ENCODE data around the gene TTC12.
"Not testable (repeated sequence)": the region's sequence is repeated elsewhere in the genome, so short reads cannot be mapped to it uniquely, and the experiment has no call there.

Gene TTC12

DNA sequence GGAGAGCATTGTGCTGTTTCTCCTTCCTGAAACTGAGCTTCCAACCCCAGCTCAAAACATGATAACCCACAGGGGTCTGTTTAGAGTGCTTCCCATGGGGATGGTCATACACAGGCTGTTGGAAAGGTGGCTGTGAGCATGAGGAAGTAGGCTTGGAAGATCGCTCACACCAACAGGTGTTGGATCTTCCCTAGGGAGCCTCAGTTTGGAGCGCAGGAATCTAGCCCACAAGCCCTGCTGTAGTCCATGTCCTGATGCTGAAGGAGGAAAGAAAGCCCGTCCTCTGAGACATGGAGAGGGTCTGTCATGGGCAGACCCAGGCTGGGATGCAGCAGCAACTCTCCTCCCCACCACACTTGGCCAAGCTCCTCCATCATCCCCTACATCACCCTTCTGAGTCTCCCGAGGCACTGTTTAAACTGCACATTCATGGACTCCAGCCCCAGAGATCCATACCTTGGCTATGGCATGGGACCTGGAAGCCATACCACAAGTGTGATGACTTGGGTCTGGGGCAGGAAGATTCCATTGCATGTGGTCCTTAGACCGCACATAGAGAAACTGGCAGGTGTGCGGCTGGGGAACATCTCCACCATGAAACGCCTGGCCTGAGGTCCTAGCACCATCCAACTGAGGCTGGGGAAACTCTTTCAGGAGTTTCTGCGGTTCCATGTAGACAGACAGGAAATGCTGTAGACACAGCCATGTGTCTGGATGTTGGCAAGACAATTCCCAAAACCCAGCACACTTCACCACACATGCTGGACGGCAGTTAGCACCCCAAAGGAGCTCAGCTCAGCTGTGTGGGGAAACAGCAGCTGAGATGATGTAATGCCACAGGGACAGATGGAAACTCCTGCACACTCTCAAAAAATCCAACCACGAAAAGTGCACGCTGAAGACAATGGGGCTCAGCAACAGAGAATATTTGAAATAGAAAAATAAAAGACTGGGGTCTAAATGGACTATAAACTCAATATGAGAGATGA lies 27.6 kb upstream of the TTC12 start:
- no peak for DNase-seq

DNA sequence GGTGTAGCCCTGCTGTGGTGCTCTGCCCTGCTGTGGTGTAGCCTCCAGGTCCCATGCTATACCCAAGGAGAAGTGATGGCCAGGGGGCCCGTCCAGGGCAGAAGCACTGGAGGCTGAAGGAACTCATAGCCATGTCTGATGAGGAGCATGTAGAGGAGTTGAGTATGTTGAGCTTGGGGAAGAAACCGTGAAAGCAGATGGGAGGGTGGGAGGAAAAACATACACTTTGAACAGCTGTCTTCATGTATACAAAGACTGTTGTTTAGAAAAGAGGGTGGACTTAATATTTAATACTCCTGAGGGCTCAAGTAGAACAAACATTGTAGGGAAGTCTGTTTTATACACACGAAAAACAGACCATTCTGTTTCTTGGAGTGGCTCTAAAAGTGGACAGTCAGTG lies 26.6 kb upstream of the TTC12 start:
- DNase-seq: no peak

- DNase-seq: no peak
These were observed 26.0 kb upstream of the TTC12 start for GRCh38 chr11:113288286-113288863.

DNA sequence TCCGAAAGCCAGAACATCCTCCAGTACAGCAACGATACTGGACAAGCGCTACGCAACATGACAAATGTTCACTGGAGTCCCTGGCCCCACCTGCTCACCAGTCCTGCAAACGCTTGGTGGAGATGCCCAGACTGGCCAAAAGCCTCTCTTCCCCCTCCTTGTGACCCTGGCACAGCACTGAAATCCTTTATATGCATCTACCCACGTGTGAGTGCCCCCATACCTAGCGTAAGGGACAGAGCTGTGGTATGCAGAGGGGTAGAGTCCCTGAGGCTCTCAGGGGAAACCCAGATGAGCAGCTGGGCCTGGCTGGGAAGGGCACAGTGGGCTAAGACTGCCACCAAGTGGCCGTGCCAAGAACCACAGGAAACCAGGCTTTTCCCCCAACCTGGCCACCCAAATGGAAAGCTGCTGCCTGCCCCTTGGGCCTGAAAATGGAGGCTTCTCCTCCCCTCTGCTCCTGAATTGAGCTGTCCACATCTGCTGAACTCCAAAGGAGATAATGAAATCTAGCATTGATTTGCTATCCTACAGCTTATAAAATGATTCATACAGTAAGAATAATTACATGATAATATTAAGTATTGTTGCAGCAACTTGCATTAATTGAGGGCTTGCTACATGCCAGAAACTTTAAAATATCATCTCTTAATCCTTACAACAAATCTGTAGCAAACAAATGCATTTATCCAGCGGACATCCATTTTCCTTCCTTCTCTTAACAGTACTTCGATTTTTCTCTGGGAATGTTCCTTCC lies 24.8 kb upstream of the TTC12 start:
- DNase-seq: peak; percentile 78

- no peak for DNase-seq
These were observed 20.4 kb upstream of the TTC12 start for GRCh38 chr11:113293936-113294335.

DNA sequence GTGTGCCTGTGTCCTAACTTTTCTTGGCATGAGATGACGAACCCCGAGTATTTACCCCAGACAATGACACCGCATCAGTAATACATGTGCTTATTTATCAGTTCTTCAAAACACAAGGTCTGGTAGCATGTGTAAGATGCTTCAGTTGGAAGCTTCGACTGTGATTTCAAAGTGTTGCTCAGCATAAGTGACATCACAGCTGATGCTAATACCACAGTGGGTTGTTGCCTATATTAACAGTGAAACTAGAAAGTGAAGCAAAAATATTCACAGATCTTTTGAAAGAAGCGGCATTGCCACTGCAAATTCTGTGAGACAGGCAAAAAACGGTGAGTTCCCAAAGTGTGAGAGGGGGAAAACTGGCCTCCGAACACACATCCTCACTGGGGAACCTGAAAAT lies 18.4 kb upstream of the TTC12 start:
- no peak for DNase-seq

DNA sequence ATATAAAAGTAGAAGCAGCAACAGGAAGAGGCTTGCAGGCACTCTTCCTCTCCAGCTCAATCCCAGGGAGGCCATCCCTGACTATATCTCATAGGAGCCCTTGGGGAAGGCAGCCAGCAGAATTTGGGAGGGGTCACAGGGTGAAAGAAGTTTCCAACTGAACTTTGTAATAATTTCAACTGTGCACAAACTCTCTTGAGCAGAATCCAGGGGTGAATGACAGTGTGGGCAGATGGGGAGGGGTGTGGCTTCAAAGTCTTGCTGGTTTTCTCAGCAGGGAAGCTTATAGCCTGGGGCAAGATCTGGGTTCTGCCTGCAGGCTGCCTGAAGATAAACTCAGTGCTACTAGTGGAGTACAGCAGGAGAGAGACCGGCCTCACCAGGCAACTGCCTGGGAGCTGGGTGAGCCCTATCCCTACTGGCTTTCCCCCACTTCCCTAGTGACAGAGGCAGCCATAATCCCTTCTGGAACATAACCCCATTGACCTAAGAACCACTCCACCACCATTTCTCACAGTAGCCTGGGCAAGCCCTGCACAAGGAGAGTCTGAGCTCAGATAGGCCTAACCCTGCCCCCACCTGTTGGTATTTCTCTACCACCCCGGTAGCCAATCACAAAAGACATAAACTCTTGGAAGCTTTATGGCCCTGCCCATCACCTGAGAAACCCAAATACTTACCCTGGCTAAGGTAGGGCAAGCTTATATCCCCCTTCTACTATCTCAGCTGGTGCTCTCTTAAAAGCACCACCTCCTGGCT lies 17.8 kb upstream of the TTC12 start:
- no peak for DNase-seq

- not testable (repeated sequence) for DNase-seq
These were observed 15.9 kb upstream of the TTC12 start for GRCh38 chr11:113298496-113298895.

DNA sequence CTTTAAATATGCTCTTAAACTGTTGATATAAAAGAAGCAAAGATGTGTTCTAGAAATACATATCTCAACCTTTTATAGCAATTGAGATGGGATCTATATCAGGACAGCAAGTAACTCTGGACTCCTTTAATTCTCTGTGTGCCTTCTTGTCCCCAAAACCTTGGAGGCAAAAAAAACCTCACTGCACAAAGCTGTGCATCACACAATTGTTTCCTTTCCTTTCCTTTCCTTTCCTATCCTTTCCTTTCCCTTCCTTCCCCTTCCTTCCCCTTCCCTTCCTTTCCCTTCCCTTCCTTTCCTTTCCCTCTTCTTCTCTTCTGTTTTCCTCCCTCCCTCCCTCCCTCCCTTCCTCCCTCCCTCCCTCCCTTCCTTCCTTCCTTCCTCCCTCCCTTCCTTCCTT lies 9.5 kb upstream of the TTC12 start:
- no peak for DNase-seq

GRCh38 chr11:113305440-113306336 lies 8.7 kb upstream of the TTC12 start:
- peak; percentile 82 for DNase-seq

GRCh38 chr11:113308601-113309000 lies 5.8 kb upstream of the TTC12 start:
- no peak for DNase-seq

DNA sequence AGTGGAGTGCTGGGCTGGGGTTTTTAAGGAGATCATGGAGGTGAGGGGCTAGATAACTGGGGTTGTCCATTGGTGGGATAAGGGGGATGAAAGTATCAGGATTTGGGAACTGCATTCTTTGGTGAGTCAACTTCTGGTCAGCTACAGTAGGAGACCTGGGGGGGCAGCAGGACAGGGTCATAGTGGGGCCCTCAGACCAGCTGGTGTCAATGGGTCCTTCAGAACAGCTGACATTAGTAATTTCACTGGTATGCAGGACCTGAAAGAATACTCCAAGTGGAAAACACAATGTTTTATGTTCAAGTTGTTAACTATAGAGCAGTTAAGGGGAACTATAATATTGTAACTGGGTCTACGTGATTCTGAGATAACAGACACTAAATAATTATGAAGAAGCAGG lies 2.8 kb upstream of the TTC12 start:
- DNase-seq: no peak

GRCh38 chr11:113313601-113314000 lies 782 bp upstream of the TTC12 start:
- DNase-seq: peak; percentile 24

DNA sequence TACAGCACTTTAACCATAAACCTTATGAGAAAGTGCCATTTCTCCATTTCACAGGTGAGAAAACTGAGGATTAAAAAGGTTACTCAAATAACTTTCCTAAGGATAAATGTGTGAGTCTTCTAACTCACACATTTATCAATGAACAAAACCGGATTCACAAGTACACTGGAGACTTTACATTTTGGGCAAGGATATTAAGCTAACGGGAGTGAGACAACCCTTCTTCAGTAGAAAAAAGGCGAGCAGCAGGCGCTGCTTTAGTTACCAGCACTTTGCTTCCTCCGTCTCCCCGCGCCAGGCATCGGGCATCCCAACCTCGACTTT lies 356 bp upstream of the TTC12 start:
- DNase-seq: no peak

- DNase-seq: no peak
These were observed 1.4 kb downstream of the TTC12 start for GRCh38 chr11:113315811-113316210.

DNA sequence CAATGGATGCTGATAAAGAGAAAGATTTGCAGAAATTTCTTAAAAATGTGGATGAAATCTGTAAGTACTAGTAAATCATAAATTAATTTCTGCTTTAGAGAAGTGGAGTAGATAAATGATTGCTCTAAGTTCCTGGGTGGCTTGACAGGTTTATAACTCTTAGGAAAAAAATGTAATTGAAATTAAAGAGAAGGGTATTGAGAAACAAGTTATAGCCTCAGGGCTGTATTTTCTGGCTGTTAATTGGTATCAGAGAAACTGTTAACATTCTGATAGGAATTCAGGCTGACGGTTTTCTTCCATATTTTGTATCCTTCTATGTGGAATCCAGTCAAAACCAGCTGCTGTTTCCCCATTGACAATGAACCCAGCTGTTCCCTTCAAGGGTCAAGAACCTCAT lies 1.9 kb downstream of the TTC12 start:
- no peak for DNase-seq

GRCh38 chr11:113317339-113317738 lies 3.0 kb downstream of the TTC12 start:
- no peak for DNase-seq

DNA sequence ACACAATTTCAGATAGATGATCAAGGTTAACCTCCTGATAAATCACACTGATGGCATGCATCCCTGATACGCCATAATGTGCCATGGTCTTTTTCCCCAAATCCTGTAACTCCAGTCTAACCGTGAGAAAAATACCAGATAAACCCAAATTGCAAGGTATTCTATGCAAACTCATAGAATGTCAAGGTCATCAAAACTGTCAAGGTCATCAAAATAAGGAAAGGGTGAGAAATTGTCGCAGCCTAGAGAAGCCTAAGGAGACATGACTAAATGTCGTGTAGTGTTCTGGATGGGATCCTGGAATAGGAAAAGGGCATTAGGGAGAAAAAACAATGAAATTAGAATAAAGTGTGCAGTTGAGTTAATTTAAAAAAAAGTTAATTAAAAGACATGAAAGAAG lies 4.7 kb downstream of the TTC12 start:
- DNase-seq: no peak

- DNase-seq: no peak
These were observed 7.8 kb downstream of the TTC12 start for GRCh38 chr11:113322158-113322557.

GRCh38 chr11:113324250-113324649 lies 9.9 kb downstream of the TTC12 start:
- no peak for DNase-seq

DNA sequence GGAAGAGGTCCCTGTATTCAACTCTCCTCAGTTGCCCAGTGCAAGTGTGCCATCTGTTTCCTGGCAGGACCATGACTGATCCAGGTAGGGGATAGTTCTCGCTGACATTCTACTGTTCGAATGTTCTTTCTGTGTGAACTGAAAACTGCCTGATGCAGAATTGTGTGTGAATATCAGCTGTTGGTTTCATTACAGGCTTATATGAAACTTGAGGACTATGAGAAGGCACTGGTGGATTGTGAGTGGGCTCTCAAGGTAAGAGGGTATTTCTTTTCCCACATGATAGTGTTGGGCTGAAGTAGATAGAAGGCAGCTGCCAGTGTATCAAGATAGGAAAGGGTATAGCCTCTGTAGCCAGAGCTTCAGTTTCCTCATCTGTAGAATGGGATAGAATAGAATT lies 15.3 kb downstream of the TTC12 start:
- DNase-seq: no peak

GRCh38 chr11:113331441-113331840 lies 17.1 kb downstream of the TTC12 start:
- DNase-seq: no peak

All from activated CD4-positive, alpha-beta T cell treated with anti-CD3 and anti-CD28 coated beads for 48 hours (primary cell).